Fibroblast of skin of right biceps (primary cell): ENCODE results near the gene BDH1.

Experiments used
- DNase-seq: peaks from one replicate; pipeline ENCODE4 v3.0.0-alpha.2; 2013

The BDH1 gene

DNA sequence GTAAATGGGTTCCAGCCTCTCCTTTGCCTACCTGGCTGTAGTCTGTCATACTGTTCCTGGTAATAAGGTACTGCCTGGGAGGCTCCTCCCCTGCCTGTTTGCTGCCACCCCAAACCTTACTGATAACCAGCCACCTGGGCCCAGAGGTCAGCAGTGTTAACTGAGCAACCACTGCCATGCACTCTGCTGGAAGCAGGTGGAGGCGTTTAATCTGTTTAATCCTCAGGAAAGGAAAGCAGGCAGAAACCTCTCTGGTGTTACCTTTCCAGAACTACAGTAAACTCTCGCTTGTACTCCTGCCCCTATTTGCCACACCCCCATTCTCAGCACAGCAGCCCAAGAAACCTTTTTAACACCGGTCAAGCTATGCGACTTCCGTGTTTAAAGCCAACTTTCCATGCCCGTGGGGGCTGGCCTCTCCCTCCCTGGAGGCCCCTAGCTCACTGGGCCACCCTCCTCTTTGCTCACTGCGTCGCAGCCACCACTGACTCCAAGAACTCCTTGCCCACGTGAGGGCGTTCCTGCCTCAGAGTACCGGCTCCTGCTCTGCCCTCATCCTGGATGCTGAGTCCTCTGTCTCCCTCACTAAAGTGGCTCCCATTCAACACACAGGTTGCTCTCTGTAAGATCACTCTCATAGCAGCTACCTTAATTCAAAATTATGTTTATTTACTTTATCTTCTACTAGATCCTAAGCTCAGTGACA lies 8.3 kb downstream of the BDH1 start:
- DNase-seq, result no peak

DNA sequence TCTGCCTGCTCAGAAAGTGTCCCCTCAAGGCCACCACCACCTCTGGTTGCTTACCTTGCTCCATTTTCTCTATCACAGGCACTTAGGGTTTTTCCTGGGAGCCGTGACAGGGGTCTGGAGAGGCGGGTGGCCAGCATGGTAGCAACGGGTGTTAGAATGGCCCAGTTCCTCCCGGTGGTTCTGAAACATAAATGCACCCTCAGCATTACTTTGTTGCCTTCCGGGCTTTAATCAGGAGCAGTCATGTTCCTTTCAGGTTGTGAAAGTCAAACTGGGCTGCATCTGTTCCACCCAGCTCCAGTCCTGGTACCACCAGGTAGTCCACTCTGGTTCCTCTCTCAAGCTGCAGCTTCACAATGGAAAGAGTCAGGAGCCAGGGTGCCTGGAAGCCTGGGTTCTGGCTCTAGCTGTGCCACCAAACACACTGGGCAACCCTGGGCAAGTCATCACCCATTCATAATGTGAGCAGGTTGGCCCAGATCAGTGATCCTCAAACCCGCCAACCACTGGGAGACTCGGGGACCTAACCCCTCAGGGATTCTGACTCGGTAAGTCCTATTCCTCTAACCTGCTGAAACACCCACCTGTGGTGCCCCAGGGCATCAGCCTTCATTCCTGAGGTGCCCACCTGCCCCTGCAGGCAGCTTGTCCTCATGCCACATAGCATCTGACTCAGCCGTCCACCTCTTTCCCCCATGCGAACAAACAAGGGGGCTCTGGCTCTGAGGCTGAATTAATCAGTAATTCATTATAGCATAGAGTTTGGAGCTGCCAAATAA lies 9.3 kb downstream of the BDH1 start:
- DNase-seq, result no peak

DNA sequence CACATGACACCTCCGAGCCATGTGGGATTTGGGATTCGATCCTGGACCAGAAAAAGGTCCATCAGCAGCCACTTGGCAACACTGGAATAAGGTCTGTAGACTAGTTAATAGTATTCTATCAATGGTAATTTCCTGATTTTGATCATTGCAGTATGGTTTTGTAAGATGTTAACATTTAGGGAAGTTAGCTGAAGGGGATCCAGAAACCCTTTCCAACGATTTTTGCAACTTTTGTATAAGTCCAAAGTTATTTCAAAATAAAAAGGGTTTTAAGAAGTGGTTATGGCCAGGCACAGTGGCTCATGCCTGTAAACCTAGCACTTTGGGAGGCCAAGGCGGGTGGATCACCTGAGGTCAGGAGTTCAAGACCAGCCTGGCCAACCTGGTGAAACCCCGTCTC lies 10.2 kb downstream of the BDH1 start:
- DNase-seq, result no peak

DNA sequence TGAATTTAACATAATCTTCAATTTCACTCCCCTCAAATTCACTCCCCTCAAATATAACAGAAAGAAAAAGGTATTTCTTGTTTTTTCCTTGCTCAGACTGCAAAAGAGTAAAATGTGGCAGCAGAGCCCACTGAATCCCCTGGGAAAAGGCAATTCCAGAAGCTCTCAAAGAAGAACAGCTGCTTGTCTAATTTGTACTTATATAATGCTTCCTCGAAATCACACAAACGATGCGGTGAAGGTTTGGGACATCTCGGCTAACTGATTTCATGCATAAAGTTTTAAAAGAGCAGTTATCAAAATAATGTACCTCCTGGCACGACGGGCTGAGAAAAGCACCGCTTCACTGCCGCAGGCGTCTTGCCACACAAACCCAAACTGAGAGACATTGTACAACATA lies 10.7 kb downstream of the BDH1 start:
- DNase-seq, result no peak

DNA sequence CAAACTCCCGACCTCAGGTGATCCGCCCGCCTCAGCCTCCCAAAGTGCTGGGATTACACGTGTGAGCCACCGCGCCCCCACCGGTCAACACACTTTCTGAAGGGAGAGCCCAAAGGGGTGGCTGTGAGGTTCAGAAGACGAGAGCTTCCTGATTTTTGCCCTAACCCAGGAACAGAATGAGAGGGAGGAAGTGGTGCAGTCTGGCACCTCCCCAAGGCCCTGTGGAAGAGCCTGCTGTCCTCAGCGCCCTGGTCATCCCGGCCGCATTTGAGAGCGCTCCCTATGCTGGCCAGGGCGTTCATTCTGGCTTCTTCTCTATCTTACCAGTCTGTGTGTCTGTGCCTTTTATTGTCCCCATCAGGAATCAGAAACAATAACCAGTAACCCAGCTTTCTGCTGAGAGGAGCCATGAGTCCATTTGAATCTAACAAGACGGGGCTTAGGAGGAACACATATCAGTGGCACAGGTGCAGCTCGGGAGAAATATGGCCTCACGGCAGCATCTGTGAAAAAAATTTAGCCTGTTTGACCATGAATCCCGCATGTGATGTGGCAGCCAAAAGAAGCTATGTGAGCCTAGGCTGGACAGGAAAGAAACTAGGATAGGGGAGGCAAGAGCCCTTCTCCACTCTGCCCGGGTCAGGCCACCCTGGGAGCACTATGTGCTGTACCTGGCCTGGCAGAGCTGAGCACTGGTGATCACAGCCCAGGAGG lies 12.9 kb downstream of the BDH1 start:
- no peak for DNase-seq

DNA sequence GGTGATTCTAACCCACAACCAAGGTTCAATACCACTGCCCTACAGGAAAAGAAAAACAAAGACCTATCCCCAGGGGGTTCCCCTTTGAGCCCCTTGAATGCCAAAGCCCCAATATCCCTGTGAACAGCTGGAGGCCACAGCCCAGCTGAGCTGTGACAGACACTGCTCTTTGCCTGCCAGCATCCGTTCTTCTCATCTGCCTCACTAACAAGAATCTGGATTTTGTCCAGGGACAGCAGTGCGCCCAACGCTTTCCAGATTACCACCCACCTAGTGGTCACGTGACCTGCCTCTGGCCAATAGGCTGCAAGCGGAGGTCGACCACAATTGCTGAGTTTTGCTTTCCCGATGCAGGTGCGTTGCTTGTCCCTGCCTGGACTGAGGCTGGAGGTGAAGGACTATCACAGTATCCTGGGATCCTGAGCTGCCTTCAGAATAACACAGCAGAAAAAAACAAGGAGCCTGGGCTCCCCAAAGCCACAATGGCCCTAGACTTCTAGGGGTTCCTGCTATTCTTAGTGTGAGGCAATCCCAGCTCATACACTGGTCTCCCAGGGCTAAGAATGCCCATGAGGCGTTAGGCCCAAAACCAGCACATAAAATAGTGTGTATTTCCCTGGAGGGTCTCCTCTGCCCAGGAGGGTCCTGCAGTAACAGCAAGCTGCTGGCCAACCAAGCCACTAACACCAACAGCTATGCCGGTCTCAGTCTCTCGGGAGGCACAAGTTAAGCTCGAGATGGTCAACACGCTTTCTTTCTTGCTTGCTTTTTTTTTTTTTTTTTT lies 13.8 kb downstream of the BDH1 start:
- DNase-seq, result peak; percentile 78

DNA sequence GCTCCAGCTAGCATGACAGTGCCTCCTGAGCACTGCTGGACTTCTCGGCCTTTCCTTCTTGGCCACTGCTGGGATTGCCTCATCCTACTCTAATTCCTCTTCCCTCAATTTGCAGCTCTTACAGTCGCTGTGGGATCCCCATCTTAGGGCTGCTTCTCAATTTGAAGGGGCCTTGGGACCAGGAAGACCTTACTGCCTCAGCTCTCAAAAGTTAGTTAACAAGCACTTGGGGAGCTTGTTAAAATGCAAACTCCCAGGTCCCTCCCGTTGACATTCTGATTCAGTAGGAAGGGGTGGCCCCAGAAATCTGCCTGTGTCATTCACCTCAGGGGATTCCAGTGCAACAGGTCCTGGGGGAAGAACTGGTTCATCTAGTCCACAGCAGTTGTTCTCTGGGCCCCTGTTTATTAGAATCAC lies 14.8 kb downstream of the BDH1 start:
- DNase-seq, result no peak

DNA sequence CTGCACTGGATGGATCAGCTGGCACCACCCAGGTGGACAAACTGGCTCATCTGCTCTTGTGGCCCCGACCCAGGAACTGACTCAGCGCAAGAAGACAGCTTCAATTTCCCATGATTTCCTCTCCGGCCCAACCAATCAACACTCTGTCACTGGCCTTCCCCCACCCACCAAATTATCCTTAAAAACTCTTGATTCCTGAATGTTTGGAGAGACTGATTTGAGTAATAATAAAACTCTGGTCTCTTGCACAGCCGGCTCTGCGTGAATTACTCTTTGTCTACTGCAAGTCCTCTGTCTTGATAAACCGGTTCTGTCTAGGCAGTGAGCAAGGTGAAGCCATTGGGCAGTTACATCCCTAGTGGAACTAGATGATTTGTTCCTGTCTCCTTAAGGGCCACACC lies 16.1 kb downstream of the BDH1 start:
- no peak for DNase-seq

DNA sequence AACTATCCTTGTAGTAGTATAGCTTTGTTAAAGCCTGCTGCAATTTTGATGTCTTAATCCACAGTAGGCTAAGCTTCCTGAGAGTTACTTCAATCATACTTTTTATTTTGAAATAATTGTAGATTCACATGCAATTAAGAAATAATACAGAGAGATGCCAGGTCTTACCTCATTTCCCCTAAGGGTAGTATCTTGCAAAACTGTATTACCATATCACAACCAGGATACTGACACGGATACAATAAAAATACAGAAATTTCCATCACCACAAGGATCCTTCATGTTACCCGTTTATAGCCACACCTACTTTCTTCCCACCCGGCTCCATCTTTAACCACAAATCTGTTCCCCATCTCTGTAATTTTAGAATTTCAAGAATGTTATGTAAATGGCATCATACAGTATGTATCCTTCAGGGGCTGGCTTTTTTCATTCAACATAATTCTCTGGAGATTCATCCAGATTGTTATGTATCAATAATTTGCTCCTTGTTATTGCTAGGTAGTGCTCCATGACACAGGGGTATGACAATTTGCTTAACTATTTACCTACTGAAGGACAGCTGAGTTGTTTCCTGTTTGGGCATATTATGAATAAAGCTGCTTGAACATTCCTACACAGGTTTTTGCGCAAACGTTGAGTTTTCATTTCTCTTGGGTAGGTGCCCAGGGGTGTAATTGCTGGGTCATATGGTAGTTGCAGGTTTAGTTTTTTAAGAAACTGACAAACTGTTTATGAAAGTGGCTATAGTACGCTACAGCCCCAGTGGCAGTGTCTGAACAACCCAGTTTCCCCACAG lies 21.6 kb downstream of the BDH1 start:
- peak; percentile 21 for DNase-seq

DNA sequence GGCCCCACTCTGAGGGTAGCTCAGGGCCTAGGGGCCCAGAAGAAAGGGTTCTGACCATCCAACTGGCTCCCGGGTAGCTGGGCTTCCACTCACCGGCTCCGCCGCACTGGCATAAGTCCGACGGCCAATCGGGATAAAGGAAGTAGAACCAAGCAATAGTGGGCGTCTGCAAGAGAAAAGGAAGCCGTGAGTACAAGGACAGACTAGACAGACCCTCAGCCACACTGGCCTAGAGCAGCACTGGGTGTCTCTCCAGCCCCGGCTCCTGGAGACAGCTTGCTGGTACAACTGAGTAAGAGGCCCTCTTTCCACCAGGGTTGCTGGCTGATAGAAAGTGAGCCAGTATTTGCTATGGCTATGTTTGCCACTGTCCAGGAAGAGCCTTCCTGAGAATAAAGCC lies 22.4 kb downstream of the BDH1 start:
- no peak for DNase-seq

DNA sequence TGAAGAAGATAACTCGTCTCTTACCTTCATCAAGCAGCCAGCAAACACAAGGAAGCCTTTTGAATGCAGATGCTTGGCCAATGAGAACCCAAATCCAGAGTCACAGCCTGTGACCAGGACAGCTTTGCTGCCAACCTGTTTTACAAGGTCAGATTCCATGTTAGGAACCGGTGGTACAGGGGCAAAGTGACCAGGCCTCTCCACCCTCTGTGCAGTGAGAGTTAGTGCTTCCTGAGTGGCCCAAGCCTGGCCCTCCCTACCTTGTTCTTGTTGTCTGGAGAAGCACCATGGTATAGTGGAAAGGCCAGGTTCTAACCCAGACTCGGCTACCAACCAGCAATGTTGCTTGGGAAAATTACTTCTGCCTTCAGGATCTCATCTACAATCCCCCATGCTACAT lies 23.4 kb downstream of the BDH1 start:
- no peak for DNase-seq

DNA sequence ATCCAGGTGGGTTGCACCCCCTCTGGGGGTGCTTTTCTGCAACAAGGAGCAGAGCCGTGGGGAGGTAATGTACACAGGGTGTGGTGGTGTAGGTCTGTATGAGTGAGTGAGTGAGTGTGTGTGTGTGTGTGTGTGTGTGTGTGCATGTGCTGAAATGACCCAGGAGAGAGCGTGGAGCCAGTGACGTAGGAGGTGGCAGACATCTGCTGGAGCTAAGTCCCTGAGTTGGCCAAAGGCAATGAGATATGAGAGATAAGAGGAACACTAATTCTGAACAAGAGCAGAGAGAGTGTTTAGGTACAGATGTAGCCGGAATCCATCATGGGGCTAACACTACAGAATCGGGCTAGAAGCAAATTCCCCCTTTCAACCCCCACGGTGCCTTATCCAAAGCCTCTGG lies 27.6 kb downstream of the BDH1 start:
- DNase-seq, result no peak

DNA sequence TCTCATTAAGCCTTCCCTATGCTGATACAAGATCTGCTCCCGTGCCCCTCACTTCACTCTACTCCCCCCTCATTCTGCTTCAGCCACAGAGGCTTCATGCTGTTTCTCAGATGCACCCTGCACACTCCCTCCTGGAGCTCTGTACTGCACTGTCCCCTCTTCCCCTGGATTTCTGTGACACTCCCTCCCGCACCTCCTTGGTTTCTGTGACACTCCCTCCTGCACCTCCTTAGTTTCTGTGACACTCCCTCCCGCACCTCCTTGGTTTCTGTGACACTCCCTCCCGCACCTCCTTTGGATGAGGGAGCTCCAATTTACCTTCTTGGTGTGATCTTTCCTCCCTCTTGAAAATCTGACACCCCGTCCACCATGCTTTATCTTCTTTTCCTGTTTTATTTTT lies 28.2 kb downstream of the BDH1 start:
- DNase-seq, result no peak

DNA sequence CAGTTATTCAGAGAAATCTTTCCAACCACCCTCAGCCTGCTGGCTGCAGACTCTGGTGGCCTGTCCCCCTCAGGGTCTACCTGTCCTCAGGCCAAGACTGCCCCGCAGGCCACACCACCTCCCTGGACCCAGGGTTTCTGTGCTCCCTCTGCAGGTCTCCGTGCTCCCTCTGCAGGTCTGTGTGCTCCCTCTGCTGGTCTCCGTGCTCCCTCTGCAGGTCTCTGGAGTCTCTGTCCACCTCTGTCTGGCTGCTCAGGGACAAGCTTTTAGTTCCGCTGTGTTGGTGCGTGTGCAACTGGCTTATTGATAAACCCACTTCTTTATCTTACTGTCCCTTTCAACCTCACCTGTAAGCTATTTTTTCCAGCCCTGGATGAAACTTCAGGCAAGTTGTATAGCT lies 30.1 kb downstream of the BDH1 start:
- DNase-seq, result peak; percentile 31

DNA sequence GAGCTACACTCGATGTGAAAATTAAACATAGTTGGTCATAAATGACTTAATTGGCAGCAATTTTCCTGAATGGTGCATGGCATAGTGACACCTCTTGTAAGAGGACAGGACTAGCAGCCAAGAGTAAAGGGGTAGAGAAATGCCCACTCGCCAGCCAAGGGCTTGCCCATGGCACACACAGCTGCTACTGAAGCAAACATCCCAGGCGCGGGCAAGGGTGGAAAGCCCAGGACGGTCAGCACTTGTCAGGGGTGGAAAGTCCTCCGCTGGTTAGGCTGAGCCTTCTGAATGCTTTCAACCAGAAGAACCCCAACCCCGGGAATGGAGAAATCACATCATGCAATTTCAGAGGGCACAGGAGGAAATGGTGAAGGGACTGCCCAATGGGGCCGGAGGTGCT lies 31.6 kb downstream of the BDH1 start:
- DNase-seq, result no peak

DNA sequence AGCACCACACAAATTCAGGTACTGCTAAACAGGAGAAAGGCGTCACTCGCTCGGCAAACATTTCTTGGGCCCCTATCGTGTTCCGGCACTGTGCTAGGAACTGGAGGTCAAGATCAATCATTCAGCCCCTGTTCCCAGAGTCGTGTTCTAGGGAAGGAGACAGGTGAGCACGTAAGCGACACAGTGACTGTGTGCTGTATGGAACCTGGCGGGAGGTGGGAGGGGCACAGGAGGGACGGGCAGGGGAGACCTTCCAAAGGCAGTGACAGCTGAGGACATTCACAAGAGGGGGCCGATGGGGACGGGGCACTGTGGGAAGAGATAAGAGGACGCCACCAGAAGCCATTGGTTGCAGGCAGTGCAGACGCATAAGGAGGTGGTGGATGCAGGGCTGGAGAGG lies 32.2 kb downstream of the BDH1 start:
- DNase-seq, result no peak

DNA sequence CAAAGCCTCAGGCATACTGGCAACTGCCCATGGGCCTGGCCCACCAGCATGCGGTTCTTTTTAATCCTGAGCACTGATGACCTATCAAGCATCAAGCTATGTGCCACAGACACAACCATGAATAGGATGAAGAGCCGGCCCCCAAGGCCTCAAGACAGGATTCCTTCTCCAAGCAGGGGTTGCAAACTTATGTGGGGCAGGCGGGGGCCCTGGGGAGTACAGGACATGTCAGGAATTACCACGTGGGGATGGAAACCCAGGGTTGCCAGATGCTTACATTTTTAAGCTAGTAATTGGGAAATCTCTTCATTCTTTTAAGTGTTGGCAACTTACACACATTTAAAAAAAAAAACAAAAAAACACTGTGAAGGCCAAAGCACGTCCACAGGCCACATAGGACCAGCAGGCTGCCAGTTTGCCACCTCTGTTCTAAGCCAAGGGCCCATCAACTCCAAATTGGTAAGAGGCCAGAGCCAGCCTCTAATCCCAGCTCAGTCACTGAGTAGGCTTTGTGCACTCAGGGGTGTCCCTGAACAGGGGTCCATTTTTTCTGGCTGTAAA lies 32.8 kb downstream of the BDH1 start:
- DNase-seq, result peak; percentile 32

DNA sequence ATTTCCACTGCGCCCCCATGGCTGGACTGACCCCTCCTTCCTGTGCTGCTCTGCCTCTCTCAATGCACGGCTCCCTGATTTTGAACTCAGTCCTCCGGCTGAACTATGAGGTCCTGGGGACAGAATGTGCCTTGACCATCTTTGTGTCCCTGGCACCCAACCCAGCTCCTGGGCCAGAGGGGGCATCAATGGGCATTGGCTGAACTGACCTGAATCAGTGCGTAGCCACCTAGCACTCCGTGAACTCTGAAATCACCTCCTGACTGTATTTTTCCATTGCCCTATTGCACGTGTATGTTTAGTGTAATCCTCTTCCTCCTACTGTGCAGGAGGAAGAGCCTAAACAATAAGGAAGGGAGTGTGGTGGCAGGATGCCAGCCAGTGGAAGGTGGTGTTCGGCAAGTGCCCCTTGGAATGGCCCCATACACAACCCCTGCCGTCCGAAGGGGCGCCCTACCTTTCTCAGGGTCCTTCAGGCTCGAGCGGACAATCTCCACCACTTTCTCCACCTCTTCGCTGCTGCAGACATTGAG lies 33.5 kb downstream of the BDH1 start:
- DNase-seq, result no peak

DNA sequence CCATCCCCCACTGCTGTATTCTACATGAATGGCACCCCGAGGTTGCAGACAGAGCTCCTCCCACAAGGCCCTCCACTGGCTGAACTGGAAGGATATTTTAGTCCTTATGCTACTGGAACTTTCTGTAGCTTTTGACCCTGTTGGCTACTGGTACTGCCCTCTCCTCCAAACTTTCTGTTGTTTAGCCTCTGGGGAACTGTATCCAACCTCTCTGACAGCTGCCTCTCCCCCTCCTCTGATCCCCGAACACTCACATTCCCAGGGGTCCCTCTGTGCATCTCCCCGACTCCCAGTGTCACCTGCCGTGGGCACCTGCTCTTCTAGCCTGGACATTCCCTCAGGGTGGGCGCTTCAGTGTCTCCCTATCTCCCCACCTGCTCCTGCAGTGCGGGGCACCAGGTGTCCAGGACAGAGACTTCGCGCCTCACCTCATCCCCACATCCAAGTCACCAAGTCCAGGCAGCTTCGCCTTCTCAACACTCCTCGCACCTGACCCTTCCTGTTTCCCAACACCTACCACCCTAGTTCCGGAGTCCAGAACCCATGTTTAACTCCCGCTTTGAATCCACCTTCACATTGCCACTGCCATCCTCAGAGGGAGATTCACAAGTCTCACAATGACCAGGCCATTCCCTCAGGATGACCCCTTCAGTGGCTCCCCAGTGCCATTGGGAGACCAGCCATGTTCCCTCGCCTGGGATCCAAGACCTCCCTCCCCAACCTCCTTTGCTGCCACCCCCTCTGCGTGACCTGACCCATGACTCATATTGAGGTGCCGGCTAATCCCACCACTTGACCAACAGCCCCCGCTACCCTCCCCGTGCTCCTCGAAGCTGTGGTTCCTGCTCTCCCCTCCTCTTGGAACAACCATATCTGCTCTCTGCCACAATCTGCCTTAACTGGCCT lies 34.2 kb downstream of the BDH1 start:
- no peak for DNase-seq
